GM19455 (cell line): Measurements from ENCODE around the gene CLCN1.
"Not testable (repeated sequence)": the region's sequence is repeated elsewhere in the genome, so short reads cannot be mapped to it uniquely, and the experiment has no call there.

Experiments used
- ATAC-seq: cut with Tn5 transposase; IDR thresholded peaks from one replicate; pipeline ENCODE4 v1.9.1; 2021; ENCODE audit not compliant: unreplicated experiment

Gene CLCN1

GRCh38 chr7:143383642-143383957 is 67.7 kb downstream of the CLCN1 start:
- ATAC-seq = no peak

- no peak for ATAC-seq
These were observed 68.2 kb downstream of the CLCN1 start for GRCh38 chr7:143384148-143384547.

- ATAC-seq = no peak
These were observed 69.0 kb downstream of the CLCN1 start for GRCh38 chr7:143384661-143385631.

GRCh38 chr7:143385891-143386781 is 70.2 kb downstream of the CLCN1 start:
- no peak for ATAC-seq

- no peak for ATAC-seq
These were observed 71.5 kb downstream of the CLCN1 start for GRCh38 chr7:143387156-143387975.

- no peak for ATAC-seq
These were observed 72.1 kb downstream of the CLCN1 start for GRCh38 chr7:143388051-143388450.

GRCh38 chr7:143388491-143389101 is 72.7 kb downstream of the CLCN1 start:
- ATAC-seq = no peak

- no peak for ATAC-seq
These were observed 73.6 kb downstream of the CLCN1 start for GRCh38 chr7:143389316-143390103.

- ATAC-seq = no peak
These were observed 74.3 kb downstream of the CLCN1 start for GRCh38 chr7:143390104-143390772.

GRCh38 chr7:143390773-143391317 is 74.9 kb downstream of the CLCN1 start:
- no peak for ATAC-seq

GRCh38 chr7:143391462-143392404 is 75.8 kb downstream of the CLCN1 start:
- no peak for ATAC-seq

GRCh38 chr7:143392427-143392826 is 76.5 kb downstream of the CLCN1 start:
- ATAC-seq = not testable (repeated sequence)

GRCh38 chr7:143392875-143393266 is 77.0 kb downstream of the CLCN1 start:
- ATAC-seq = no peak

GRCh38 chr7:143393267-143394041 is 77.5 kb downstream of the CLCN1 start:
- ATAC-seq = no peak

GRCh38 chr7:143394068-143394467 is 78.2 kb downstream of the CLCN1 start:
- no peak for ATAC-seq

GRCh38 chr7:143394777-143395176 is 78.9 kb downstream of the CLCN1 start:
- ATAC-seq = no peak
